ENCODE data around the gene FAM107A.

GRCh38 chr3:58534592-58535494, 42.3 kb downstream of the FAM107A start:
- TF ChIP-seq POLR2A (IDR thresholded peaks at IDR 0.05) (no peak), CTCF (IDR thresholded peaks at IDR 0.05) (no peak)

Measured in thyroid gland (tissue), 4 donors.